ENCODE data around the gene TSPAN9. TPM values are rescaled to one million over a fixed set of nuclear protein-coding genes. Genes with fewer than 3 reads are reported as not detected.

The TSPAN9 gene
- polyA plus RNA-seq, 1 of the 3 experiments (the other 2 are of a cell fraction): 34.9 TPM

- H3K4me3 ChIP-seq (ENCODE audit: low read depth in 2 of 2, low read length in 1 of 2): no peak overlapping the region
Measured at GRCh38 chr12:3202096-3202495, 124.9 kb downstream of the TSPAN9 start.

More at GRCh38 chr12:3202096-3202495, 124.9 kb downstream of the TSPAN9 start:
- H2AFZ ChIP-seq (ENCODE audit: low read depth): no peak overlapping the region
- 84% methylated on average over 11 of the region's 11 CpGs for WGBS (ENCODE audit: low lambda C conversion rate)
- no peaks in the 10 kb centered on the region for H3K9me2 ChIP-seq
- no peaks in the 10 kb centered on the region for H3K36me3 ChIP-seq (replicated peaks in 1 of 2; ENCODE audit: control insufficient read depth in 1 of 2, insufficient read depth in 2 of 2, low read length in 1 of 2)
- H3K79me2 ChIP-seq (ENCODE audit: insufficient read depth): no peaks in the 10 kb centered on the region
- ChIA-PET POLR2A (interaction anchor here (0.6 kb wide), 1 partner anchor 35 kb away, joined by 3 read pairs; no protein-coding TSS in a partner anchor), CTCF (interaction anchor here (0.5 to 8.1 kb wide), 34 partner anchors 8 to 1078 kb away, joined by 3 to 99 read pairs (median 6); no protein-coding TSS in a partner anchor)
- no peak for DNase-seq
- H3K4me1 ChIP-seq (ENCODE audit: control insufficient read depth in 1 of 2, insufficient read depth in 2 of 2, low read depth in 1 of 2, low read length in 1 of 2): peaks cover 6 to 55% of the 10 kb centered on the region in 2 experiments; a peak in 3 of 4 replicates
- TF ChIP-seq RXRA (IDR thresholded peaks at IDR 0.05; ENCODE audit: borderline replicate concordance, low read depth) (no peak), SIN3A (IDR thresholded peaks at IDR 0.05; ENCODE audit: borderline replicate concordance, low read depth, low read length) (no peak), EZH2phosphoT487 (IDR thresholded peaks at IDR 0.05; ENCODE audit: borderline replicate concordance, low read depth) (no peak), JUND (IDR thresholded peaks at IDR 0.05) (no peak), POLR2AphosphoS5 (IDR thresholded peaks at IDR 0.05; ENCODE audit: low read depth, low read length) (no peak), FOXJ3 (CRISPR knock-in tag; IDR thresholded peaks at IDR 0.05) (no peak), MEF2A (IDR thresholded peaks at IDR 0.05; ENCODE audit: borderline replicate concordance, low read depth) (no peak), IRF3 (IDR thresholded peaks at IDR 0.05; ENCODE audit: low read depth, low read length) (no peak), SMC3 (IDR thresholded peaks at IDR 0.05; ENCODE audit: low read depth, low read length) (no peak), CTCF (IDR thresholded peaks at IDR 0.05) (peak; percentile 11; the same call in 1 of the 2 replicates), GATA2 (CRISPR knock-in tag; IDR thresholded peaks at IDR 0.05) (no peak), TAF1 (IDR thresholded peaks at IDR 0.05; ENCODE audit: borderline replicate concordance, low read depth, low read length) (no peak), TEAD4 (IDR thresholded peaks at IDR 0.05; ENCODE audit: borderline replicate concordance, insufficient read depth) (no peak), FOXM1 (IDR thresholded peaks at IDR 0.05; ENCODE audit: low read depth) (no peak), RFX5 (IDR thresholded peaks at IDR 0.05; ENCODE audit: low read length) (no peak), RAD21 (IDR thresholded peaks at IDR 0.05; ENCODE audit: low read length) (0 out of 2 replicates have a peak, but pooled peaks have one; percentile 21), YY1 (IDR thresholded peaks at IDR 0.05; ENCODE audit: low read depth) (no peak)
- H3F3A ChIP-seq (replicated peaks; ENCODE audit: insufficient read depth): no peaks in the 10 kb centered on the region
- no peaks in the 10 kb centered on the region for H3K27me3 ChIP-seq (ENCODE audit: insufficient read depth)
- no peak overlapping the region for H3K4me2 ChIP-seq
- H3K9me3 ChIP-seq: no peaks in the 10 kb centered on the region
- no peak overlapping the region for H3K27ac ChIP-seq (ENCODE audit: low read depth in 2 of 2, low read length in 1 of 2)
- no peak overlapping the region for H3K9ac ChIP-seq
- peaks cover 51% of the 10 kb centered on the region for H4K20me1 ChIP-seq (ENCODE audit: insufficient read depth)

Data from SK-N-SH (cell line).